ENCODE results near the gene VMAC.

DNA sequence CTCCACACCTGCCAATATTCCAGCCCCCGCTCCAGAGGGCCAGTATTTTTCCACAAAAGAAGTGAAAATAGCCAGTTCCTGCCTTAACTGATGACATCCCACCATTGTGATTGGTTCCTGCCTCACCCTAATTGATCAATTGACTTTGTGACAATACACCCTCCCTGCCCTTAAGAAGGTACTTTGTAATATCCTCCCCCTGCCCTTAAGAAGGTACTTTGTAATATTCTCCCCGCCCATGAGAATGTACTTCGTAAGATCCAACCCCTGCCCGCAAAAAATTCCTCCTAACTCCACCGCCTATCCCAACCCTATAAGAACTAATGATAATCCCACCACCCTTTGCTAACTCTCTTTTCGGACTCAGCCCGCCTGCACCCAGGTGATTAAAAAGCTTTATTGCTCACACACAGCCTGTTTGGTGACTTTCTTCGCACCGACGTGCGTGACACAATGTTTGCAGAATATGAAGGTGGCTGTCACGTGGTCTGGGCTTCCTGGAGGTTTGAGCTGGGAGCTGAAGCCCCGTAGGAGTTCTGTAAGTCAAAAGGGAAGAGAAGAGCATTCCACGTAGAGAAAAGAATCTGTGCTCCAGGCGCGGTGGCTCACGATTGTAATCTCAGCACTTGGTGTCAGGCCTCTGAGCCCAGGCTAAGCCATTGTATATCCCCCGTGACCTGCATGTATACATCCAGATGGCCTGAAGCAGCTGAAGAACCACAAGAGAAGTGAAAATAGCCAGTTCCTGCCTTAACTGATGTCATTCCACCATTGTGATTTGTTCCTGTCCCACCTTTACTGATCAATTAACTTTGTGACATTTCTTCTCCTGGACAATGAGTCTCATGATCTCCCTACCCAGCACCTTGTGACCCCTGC lies 47.2 kb upstream of the VMAC start:
- TF ChIP-seq, protein P1, sequence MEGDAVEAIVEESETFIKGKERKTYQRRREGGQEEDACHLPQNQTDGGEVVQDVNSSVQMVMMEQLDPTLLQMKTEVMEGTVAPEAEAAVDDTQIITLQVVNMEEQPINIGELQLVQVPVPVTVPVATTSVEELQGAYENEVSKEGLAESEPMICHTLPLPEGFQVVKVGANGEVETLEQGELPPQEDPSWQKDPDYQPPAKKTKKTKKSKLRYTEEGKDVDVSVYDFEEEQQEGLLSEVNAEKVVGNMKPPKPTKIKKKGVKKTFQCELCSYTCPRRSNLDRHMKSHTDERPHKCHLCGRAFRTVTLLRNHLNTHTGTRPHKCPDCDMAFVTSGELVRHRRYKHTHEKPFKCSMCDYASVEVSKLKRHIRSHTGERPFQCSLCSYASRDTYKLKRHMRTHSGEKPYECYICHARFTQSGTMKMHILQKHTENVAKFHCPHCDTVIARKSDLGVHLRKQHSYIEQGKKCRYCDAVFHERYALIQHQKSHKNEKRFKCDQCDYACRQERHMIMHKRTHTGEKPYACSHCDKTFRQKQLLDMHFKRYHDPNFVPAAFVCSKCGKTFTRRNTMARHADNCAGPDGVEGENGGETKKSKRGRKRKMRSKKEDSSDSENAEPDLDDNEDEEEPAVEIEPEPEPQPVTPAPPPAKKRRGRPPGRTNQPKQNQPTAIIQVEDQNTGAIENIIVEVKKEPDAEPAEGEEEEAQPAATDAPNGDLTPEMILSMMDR (optimal IDR thresholded peaks at IDR 0.05 in 1 of 3, IDR thresholded peaks at IDR 0.05 in 1 of 3, conservative IDR thresholded peaks at IDR 0.05 in 1 of 3; ENCODE audit: extremely low read depth in 1 of 3, insufficient read depth in 2 of 3, low read length in 3 of 3) = no peak
- TF ChIP-seq EZH2 (IDR thresholded peaks at IDR 0.05; ENCODE audit: low read length) = no peak
